Measurements from ENCODE around the gene ATAD2B. TPM values are rescaled to one million over a fixed set of nuclear protein-coding genes. Genes with fewer than 3 reads are reported as not detected.

ATAD2B gene
- total and polyA plus RNA-seq, 4 donors = 2.3 to 16.2 (median 11.5) TPM

DNA sequence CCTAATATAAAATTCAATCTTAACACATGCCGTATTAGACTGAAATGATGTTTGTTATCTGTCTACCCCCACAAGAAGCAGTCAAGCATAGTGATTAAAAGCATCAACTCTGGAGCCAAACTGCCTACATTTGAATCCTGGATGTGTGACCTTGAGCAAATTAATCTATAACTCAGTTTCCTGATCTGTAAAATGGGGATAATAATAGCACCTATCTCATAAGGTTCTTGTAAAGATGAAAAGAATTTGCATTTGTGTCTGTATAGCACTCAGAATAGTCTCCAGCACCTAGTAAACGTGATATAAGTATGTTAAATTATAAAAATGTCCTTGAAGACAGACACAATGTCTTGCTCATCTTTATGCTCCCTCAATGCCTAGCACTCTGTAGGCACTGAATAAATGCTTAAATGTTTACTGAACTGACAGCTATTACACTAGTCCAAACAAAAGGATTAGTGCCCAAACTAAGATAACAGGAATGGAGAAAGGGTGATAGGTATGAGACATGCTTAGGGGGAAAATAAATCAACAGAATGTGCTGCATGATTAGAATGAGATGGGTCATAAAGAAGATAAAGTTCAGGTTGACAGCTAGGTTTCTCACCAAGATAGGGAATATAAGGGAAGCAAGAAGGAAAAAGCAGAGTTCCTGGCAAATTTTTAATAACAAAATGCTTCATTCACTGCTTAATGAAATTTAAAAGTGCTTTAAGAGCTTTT, 180.6 kb downstream of the ATAD2B start:
- Histone ChIP-seq H3K4me3 (ENCODE audit: low read depth in 1 of 3, low read length in 3 of 3) (no peak overlapping the region), H3K4me1 (ENCODE audit: control insufficient read depth in 4 of 4, insufficient read depth in 4 of 4, low read length in 3 of 4) (peaks cover 0 to 8% (median 5%) of the 10 kb centered on the region in 4 donors), H3K27me3 (ENCODE audit: control insufficient read depth in 4 of 4, insufficient read depth in 4 of 4, low read length in 3 of 4) (no peaks in the 10 kb centered on the region), H3K9ac (ENCODE audit: low read depth in 1 of 2, low read length in 2 of 2) (no peak overlapping the region), H3K27ac (ENCODE audit: low read depth in 1 of 2, low read length in 2 of 2) (no peak overlapping the region), H3K36me3 (ENCODE audit: control insufficient read depth in 4 of 4, insufficient read depth in 3 of 4, low read depth in 1 of 4, low read length in 3 of 4) (peaks cover 0 to 6% (median 4%) of the 10 kb centered on the region in 4 donors), H3K9me3 (ENCODE audit: control insufficient read depth in 4 of 4, low read length in 3 of 4) (no peaks in the 10 kb centered on the region)
- WGBS = 90% methylated on average over 2 of the region's 2 CpGs
- no peak for TF ChIP-seq HNF4G (IDR thresholded peaks at IDR 0.05)
- TF ChIP-seq, protein P1, sequence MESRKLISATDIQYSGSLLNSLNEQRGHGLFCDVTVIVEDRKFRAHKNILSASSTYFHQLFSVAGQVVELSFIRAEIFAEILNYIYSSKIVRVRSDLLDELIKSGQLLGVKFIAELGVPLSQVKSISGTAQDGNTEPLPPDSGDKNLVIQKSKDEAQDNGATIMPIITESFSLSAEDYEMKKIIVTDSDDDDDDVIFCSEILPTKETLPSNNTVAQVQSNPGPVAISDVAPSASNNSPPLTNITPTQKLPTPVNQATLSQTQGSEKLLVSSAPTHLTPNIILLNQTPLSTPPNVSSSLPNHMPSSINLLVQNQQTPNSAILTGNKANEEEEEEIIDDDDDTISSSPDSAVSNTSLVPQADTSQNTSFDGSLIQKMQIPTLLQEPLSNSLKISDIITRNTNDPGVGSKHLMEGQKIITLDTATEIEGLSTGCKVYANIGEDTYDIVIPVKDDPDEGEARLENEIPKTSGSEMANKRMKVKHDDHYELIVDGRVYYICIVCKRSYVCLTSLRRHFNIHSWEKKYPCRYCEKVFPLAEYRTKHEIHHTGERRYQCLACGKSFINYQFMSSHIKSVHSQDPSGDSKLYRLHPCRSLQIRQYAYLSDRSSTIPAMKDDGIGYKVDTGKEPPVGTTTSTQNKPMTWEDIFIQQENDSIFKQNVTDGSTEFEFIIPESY (IDR thresholded peaks at IDR 0.05) = no peak
- TF ChIP-seq, protein P2, sequence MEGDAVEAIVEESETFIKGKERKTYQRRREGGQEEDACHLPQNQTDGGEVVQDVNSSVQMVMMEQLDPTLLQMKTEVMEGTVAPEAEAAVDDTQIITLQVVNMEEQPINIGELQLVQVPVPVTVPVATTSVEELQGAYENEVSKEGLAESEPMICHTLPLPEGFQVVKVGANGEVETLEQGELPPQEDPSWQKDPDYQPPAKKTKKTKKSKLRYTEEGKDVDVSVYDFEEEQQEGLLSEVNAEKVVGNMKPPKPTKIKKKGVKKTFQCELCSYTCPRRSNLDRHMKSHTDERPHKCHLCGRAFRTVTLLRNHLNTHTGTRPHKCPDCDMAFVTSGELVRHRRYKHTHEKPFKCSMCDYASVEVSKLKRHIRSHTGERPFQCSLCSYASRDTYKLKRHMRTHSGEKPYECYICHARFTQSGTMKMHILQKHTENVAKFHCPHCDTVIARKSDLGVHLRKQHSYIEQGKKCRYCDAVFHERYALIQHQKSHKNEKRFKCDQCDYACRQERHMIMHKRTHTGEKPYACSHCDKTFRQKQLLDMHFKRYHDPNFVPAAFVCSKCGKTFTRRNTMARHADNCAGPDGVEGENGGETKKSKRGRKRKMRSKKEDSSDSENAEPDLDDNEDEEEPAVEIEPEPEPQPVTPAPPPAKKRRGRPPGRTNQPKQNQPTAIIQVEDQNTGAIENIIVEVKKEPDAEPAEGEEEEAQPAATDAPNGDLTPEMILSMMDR (IDR thresholded peaks at IDR 0.05; ENCODE audit: low read depth, low read length, missing input control) = no peak
- no peak for TF ChIP-seq FOXA2 (IDR thresholded peaks at IDR 0.05)
- TF ChIP-seq FOXA1 (IDR thresholded peaks at IDR 0.05) = no peak
- no peak for TF ChIP-seq RXRA (IDR thresholded peaks at IDR 0.05)
- TF ChIP-seq EGR1 (IDR thresholded peaks at IDR 0.05; ENCODE audit: low read depth in 2 of 2) = no peak
- TF ChIP-seq TAF1 (conservative IDR thresholded peaks at IDR 0.05) = no peak
- no peak for TF ChIP-seq NR2F2 (IDR thresholded peaks at IDR 0.05)
- TF ChIP-seq SP1 (IDR thresholded peaks at IDR 0.05) = no peak
- TF ChIP-seq, protein P3, sequence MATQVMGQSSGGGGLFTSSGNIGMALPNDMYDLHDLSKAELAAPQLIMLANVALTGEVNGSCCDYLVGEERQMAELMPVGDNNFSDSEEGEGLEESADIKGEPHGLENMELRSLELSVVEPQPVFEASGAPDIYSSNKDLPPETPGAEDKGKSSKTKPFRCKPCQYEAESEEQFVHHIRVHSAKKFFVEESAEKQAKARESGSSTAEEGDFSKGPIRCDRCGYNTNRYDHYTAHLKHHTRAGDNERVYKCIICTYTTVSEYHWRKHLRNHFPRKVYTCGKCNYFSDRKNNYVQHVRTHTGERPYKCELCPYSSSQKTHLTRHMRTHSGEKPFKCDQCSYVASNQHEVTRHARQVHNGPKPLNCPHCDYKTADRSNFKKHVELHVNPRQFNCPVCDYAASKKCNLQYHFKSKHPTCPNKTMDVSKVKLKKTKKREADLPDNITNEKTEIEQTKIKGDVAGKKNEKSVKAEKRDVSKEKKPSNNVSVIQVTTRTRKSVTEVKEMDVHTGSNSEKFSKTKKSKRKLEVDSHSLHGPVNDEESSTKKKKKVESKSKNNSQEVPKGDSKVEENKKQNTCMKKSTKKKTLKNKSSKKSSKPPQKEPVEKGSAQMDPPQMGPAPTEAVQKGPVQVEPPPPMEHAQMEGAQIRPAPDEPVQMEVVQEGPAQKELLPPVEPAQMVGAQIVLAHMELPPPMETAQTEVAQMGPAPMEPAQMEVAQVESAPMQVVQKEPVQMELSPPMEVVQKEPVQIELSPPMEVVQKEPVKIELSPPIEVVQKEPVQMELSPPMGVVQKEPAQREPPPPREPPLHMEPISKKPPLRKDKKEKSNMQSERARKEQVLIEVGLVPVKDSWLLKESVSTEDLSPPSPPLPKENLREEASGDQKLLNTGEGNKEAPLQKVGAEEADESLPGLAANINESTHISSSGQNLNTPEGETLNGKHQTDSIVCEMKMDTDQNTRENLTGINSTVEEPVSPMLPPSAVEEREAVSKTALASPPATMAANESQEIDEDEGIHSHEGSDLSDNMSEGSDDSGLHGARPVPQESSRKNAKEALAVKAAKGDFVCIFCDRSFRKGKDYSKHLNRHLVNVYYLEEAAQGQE (IDR thresholded peaks at IDR 0.05) = no peak
- no peak for TF ChIP-seq GABPA (IDR thresholded peaks at IDR 0.05 in 1 of 2, conservative IDR thresholded peaks at IDR 0.05 in 1 of 2)
- no peak for TF ChIP-seq HNF4A (conservative IDR thresholded peaks at IDR 0.05)
- no peak for TF ChIP-seq RAD21 (IDR thresholded peaks at IDR 0.05)
- TF ChIP-seq, protein P4, sequence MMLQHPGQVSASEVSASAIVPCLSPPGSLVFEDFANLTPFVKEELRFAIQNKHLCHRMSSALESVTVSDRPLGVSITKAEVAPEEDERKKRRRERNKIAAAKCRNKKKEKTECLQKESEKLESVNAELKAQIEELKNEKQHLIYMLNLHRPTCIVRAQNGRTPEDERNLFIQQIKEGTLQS (IDR thresholded peaks at IDR 0.05) = no peak
- TF ChIP-seq, protein P5, sequence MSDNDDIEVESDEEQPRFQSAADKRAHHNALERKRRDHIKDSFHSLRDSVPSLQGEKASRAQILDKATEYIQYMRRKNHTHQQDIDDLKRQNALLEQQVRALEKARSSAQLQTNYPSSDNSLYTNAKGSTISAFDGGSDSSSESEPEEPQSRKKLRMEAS (IDR thresholded peaks at IDR 0.05) = no peak
- TF ChIP-seq YY1 (IDR thresholded peaks at IDR 0.05) = no peak
- no peak for TF ChIP-seq JUND (IDR thresholded peaks at IDR 0.05)
- DNase-seq (ENCODE audit: low spot score) = no peak
